Transverse colon (tissue), 4 donors: ENCODE results near the gene IL17B. TPM values are rescaled to one million over a fixed set of nuclear protein-coding genes. Genes with fewer than 3 reads are reported as not detected.

ENCODE experiments used
- DNase-seq: peaks from one replicate; pipeline ENCODE4 v3.0.0-alpha.2; 2019
- H3K27ac ChIP-seq, 4 donors: fragments of 200-600 bp; sonication (generic); 2 replicates each; pipeline ENCODE4 v1.5.1; 2016 to 2018; ENCODE audit warnings: inconsistent platforms in 4 of 4
- H3K27me3 ChIP-seq: fragments of 200-600 bp; sonication (generic); 2 replicates; pipeline ENCODE4 v1.5.1; 2017; ENCODE audit warnings: inconsistent platforms
- H3K36me3 ChIP-seq, 4 donors: fragments of 200-600 bp; sonication (generic); 2 replicates each; pipeline ENCODE4 v1.5.1; 2017 to 2019; ENCODE audit warnings: inconsistent platforms in 4 of 4
- H3K4me1 ChIP-seq, 4 donors: fragments of 200-600 bp; sonication (generic); 2 replicates each; pipeline ENCODE4 v1.5.1; 2017 to 2020; ENCODE audit warnings: inconsistent platforms in 4 of 4
- H3K4me3 ChIP-seq, 4 donors: fragments of 200-600 bp; sonication (generic); 1 replicate in 1 of 4; 2 replicates in 3 of 4; pipeline versions ENCODE4 v1.5.1 to v1.6.1; 2017 to 2019; ENCODE audit warnings: inconsistent platforms in 4 of 4
- H3K9me3 ChIP-seq, 2 donors: fragments of 200-600 bp; sonication (generic); 2 replicates each; pipeline ENCODE4 v1.5.1; 2017 to 2019; ENCODE audit warnings: inconsistent platforms in 2 of 2
- EP300 ChIP-seq: sonication (generic); formaldehyde crosslinking; IDR thresholded peaks from one replicate; pipeline ENCODE4 v1.6.1; 2017; ENCODE audit warnings: antibody characterized with exemption, low read depth
- POLR2A ChIP-seq: fragments of 450-650 bp; IDR thresholded peaks from one replicate; pipeline ENCODE4 v1.6.1; 2016; ENCODE audit warnings: antibody characterized with exemption, mild to moderate bottlenecking, moderate library complexity
- POLR2AphosphoS5 ChIP-seq, 3 donors: sonication (generic); formaldehyde crosslinking; IDR thresholded peaks; one replicate each; pipeline ENCODE4 v1.6.1; 2016; ENCODE audit warnings: antibody characterized with exemption in 3 of 3
- WGBS, 2 donors: methylation state at CpG; one replicate each; pipeline ENCODE4 v1.1.5; 2018; ENCODE audit warnings: low coverage in 1 of 2; 5-methylcytosine and 5-hydroxymethylcytosine counted together
- in situ Hi-C, 4 donors: fragments of 200-750 bp; cut with MboI; loops; one replicate each; pipeline versions ENCODE4 v1.15.0 to v1.15.1; 2017; ENCODE audit warnings: low sequenced_read_pairs in 3 of 4, low pct_ligation_motif_present in 1 of 4, low pct_unique_long_range_greater_than_20kb in 1 of 4
- intact Hi-C: fragments of 100-400 bp; cut with DNase I; formaldehyde crosslinking; loops from one replicate; pipeline ENCODE4 v1.15.1; 2023; ENCODE audit warnings: low total_unique reads
- total RNA-seq, 4 donors: library from RNA; depleted of rRNA; stranded (reverse); fragments of >200 nt; gene quantifications; one replicate each; pipeline ENCODE4 v1.1.0, GENCODE V29; 2016
- TF ChIP-seq, protein P1 (sequence below), 5 experiments: fragments of 200-600 bp in 3 of 5; fragments of 450-650 bp in 2 of 5; sonication (generic) in 3 of 5; IDR thresholded peaks; 1 replicate in 2 of 5; 2 replicates in 3 of 5; pipeline ENCODE4 v1.5.1; 2016 to 2017; ENCODE audit warnings: antibody characterized with exemption in 5 of 5, inconsistent platforms in 3 of 5, mild to moderate bottlenecking in 2 of 5, moderate library complexity in 1 of 5

The IL17B gene
- total RNA-seq, 4 donors from 2014 or later = not detected

DNA sequence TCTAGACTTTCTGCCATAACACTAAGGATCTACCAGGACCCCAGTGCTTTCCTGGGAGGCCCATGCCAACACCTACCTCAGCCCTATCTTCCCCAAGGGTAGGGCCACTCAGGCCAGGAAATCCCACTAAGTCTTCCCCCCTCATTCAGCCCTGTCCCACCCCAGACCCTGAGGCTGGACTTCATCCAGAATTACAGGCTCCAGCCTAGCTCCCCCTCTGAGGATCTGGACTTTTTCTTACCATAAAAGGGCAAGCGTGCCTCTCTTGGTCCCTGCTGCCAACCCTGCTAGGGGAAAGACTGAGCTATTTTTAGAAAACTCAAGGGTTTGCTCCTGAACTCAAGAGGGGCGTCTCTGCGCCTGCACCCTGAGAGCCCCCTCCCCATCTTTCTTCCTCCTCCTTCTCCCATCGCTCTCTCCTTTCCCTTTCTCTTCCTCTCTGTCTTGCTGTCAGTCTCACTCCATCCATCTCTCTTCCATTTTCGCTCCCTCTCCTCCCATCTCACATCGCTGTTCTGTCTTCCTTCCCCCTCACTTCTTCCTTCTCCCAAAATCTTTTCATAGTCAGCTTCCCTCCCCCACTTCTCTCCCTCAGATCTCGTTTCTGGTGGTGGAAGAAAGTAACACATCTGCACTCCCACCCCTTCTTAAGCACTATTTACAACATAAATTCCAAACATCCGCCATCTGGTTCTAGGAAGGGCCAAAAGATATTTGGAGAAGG, 38.1 kb upstream of the IL17B start:
- Histone ChIP-seq H3K27ac (peak overlapping the region; percentile 82 to 97 (median 93)), H3K27me3 (no peaks in the 10 kb centered on the region), H3K36me3 (peaks cover 0 to 4% (median 0%) of the 10 kb centered on the region in 4 donors), H3K4me1 (peaks cover 8 to 80% (median 24%) of the 10 kb centered on the region in 4 donors), H3K9me3 (no peaks in the 10 kb centered on the region), H3K4me3 (peak overlapping the region in 1 of 4 donors; percentile 53)
- 42 to 51% methylated on average over 5 to 8 of the region's 8 CpGs for WGBS, 2 donors
- in situ Hi-C loops (no loop called here), intact Hi-C loops (no loop called here)
- no peak for DNase-seq
- TF ChIP-seq POLR2AphosphoS5 (IDR thresholded peaks at IDR 0.05) = peak in 2 of 3 donors; percentile 8 to 11
- TF ChIP-seq, protein P1, sequence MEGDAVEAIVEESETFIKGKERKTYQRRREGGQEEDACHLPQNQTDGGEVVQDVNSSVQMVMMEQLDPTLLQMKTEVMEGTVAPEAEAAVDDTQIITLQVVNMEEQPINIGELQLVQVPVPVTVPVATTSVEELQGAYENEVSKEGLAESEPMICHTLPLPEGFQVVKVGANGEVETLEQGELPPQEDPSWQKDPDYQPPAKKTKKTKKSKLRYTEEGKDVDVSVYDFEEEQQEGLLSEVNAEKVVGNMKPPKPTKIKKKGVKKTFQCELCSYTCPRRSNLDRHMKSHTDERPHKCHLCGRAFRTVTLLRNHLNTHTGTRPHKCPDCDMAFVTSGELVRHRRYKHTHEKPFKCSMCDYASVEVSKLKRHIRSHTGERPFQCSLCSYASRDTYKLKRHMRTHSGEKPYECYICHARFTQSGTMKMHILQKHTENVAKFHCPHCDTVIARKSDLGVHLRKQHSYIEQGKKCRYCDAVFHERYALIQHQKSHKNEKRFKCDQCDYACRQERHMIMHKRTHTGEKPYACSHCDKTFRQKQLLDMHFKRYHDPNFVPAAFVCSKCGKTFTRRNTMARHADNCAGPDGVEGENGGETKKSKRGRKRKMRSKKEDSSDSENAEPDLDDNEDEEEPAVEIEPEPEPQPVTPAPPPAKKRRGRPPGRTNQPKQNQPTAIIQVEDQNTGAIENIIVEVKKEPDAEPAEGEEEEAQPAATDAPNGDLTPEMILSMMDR (IDR thresholded peaks at IDR 0.05) = peak in 1 of 5 experiments; percentile 33
- TF ChIP-seq EP300 = no peak
- no peak for TF ChIP-seq POLR2A

DNA sequence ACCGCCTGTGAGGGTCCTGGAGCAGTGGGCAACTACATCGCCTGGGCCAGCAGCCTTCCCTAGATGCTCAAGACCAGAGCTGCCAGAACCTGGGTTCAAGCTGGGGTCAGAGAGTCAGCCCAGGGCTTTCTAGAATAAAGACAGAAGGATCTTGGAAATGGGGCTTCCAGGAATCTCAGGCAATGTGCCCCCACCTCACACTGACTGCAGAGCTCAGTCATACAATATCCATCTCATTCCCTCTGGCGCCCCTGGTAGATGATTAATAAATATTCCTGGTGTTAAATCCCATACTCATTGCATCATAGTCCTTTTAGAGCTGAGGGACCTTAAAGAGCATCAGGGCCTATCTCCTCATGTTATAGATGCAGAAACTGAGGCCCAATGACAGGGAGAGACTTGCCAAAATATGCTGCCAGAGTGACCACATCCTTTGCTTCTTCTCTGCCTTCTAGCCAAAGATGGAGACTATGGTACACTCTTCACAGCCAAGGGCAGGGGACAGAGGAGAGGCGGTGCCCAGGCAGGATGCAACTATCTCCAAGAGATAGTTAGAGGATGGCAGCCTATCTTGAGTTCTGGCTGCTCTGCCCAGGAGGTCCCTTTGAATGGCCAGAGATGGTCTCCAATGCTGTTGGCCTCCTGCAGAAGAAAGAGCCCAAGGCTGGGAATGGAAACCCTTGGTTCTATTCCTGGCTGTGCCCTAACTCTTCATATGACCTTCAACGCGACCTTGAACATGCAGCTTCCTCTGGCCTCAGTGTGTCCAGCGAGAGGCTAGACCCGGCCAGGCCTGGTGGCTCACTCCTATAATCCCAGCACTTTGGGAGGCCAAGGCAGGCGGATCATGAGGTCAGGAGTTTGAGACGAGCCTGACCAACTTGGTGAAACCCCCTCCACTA, 36.2 kb upstream of the IL17B start:
- DNase-seq = no peak
- H3K4me1 ChIP-seq = peaks cover 4 to 61% (median 20%) of the 10 kb centered on the region in 4 donors

GRCh38 chr5:149414405-149415065, 35.4 kb upstream of the IL17B start:
- Histone ChIP-seq H3K9me3 (no peaks in the 10 kb centered on the region), H3K27ac (peak overlapping the region; percentile 82 to 97 (median 93)), H3K36me3 (peaks cover 0 to 14% (median 0%) of the 10 kb centered on the region in 4 donors), H3K27me3 (no peaks in the 10 kb centered on the region), H3K4me1 (peaks cover 4 to 54% (median 14%) of the 10 kb centered on the region in 4 donors), H3K4me3 (peak overlapping the region in 3 of 4 donors; percentile 16 to 53 (median 18))
- intact Hi-C loops (no loop called here), in situ Hi-C loops (no loop called here)
- DNase-seq = no peak
- 55 to 77% methylated on average over 2 to 7 of the region's 7 CpGs for WGBS, 2 donors
- TF ChIP-seq POLR2AphosphoS5 (IDR thresholded peaks at IDR 0.05) = peak in 2 of 3 donors; percentile 4 to 46
- no peak for TF ChIP-seq POLR2A
- TF ChIP-seq, protein P1 (IDR thresholded peaks at IDR 0.05) = no peak
- TF ChIP-seq EP300 = no peak

More for the DNA sequence above, 36.2 kb upstream of the IL17B start:
- Histone ChIP-seq H3K27ac (peak overlapping the region; percentile 82 to 97 (median 93)), H3K27me3 (no peaks in the 10 kb centered on the region), H3K36me3 (peaks cover 0 to 7% (median 0%) of the 10 kb centered on the region in 4 donors), H3K4me3 (peak overlapping the region in 3 of 4 donors; percentile 5 to 53 (median 16)), H3K9me3 (no peaks in the 10 kb centered on the region)
- WGBS, 2 donors = 65 to 76% methylated on average over 3 to 10 of the region's 10 CpGs
- intact Hi-C loops = no loop called here
- in situ Hi-C loops = no loop called here
- TF ChIP-seq POLR2A = no peak
- TF ChIP-seq POLR2AphosphoS5 (IDR thresholded peaks at IDR 0.05) = no peak
- TF ChIP-seq, protein P1 (IDR thresholded peaks at IDR 0.05) = no peak
- no peak for TF ChIP-seq EP300
